T follicular helper cell (primary cell): Measurements from ENCODE around the gene RACK1.

Source experiments
- DNase-seq: peaks from one replicate; pipeline ENCODE4 v3.0.0-alpha.2; 2020; ENCODE audit warnings: low read depth

Gene RACK1

DNA sequence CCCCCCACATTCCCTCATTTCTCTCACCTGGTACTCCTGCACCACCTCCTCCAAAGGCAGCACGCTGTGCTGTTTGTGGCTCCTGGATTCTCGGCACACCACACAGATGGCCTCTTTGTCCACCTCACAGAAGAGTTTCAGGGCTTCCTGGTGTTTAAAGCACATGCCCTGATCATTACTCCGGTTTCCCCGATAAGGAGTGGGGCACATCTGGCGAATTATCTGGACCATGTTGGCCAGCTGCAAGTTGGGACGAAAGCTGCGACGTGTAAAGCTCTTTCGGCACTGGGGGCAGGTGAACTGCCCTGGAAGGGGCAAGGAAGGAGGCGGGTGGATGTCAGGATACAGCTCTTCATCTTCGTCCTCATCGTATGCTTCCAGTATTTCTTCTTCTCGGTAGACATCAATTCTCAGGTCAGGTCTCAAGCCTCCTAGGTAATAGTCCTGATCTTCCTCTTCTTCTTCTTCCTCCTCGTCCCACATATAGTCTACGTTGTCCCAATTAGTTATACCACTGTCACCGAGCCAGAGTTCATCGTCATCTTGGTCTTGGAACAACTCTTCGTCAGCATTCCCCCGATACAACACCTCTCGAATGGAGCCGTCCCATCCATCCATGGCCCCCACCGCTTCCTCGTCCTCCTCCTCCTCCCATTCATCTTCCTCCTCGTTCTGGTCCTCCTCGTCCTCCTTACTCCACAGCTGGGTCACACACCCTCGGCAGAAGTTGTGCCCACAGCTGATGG lies 16.4 kb upstream of the RACK1 start:
- DNase-seq: no peak

DNA sequence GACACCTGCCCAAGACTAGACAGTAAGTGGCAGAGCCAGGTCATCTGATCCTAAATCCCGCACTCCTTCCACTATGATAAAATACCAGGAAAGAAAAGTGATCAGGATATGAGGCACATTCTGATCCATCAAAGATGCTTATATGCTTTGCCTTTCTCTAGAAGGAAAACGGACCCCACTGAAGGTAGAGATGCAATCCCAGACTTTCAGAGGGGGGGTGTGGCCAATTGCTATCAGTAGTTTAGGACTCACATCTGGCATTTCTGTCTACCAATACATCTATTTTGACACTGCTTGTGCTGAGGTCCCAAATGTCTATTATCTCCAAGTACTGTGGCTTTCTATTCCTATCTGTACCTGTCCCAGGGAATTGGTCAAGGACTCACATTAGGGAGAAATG lies 15.6 kb upstream of the RACK1 start:
- DNase-seq: no peak

DNA sequence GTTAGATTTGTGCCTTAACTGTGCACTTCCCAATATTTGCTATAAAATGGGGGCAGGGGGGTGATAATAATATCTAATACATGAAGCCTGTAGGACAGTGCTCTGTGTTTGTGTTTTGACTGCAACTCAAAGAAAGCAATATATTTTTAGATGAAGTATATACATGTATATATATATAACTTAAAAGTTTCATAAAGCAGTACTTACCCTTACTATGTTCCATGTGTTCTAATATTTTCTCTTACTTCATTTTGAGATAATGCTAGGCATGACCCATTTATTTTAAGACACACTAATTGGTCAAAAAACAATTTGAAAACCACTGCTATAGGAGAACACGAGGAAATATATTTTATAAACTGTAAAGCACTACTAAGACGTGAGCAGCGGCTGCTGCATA lies 14.9 kb upstream of the RACK1 start:
- DNase-seq: no peak

DNA sequence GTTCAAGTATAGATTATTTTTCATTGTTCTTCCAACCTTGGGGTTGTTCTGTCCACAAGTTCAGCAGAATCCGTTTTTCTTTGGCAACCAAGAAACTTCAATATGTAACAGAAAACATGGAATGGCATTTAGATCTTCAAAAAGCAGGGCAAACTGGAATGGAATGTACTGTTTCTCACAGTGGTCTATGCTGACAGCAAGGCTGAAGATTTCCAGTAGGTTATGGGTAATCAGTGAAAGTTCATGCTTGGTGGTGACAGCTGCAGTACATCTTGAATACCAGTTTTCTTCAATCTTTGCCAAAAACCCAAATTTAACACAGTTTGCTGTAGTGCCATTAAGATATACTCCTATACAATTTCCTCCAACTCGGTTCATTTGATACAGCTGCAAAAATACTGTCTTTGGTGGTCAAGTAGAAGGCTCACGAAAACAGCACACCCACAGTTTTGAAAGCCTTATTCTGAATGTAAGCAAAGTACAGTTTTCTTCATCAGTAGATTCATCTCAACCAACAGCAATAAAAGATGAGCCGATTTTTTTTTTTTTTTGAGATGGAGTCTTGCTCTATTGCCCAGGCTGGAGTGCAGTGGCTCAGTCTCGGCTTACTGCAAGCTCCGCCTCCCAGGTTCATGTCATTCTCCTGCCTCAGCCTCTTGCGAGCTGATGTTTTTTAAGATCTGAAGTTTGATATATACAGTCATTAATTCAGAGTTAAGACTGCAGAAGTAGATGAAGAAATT lies 12.3 kb upstream of the RACK1 start:
- DNase-seq: no peak

DNA sequence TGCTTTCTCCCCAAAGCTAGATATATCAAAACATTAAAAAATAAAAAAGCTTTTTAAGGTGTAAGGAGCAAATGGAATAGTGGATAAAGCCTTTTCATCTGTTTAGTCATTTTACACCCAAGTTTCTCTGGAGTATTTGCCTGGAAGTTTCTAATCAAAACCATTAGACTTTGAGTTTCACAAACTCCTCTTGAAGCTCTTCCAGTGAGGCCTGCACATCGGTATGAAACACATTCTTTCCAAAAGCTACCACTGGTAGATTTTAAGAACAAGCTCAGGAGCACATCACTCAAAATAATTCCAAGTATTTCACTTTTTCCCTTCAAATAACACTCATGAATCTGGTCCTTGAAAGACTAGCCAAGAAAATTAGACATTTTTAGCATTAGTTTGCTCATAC lies 11.6 kb upstream of the RACK1 start:
- no peak for DNase-seq

DNA sequence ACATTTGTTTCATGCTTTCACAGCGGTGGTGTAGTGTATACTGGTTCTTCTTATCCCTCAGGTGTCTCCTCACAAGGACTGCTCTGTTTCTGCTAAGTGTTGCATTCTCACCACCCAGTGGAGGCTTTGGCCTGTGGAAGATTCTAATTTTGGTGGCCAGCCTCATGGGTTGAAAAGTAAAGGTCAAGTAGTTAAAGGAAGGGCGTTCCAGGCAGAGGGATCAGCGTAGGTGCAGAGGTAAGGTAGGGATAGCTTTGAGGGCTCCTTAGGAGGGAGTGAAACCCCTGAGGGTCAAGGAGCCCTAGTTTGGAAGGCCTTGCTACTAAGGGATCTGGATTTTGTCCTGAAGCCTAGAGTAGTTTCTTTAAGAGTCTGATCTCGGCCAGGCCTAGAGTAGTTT lies 4.6 kb upstream of the RACK1 start:
- no peak for DNase-seq

DNA sequence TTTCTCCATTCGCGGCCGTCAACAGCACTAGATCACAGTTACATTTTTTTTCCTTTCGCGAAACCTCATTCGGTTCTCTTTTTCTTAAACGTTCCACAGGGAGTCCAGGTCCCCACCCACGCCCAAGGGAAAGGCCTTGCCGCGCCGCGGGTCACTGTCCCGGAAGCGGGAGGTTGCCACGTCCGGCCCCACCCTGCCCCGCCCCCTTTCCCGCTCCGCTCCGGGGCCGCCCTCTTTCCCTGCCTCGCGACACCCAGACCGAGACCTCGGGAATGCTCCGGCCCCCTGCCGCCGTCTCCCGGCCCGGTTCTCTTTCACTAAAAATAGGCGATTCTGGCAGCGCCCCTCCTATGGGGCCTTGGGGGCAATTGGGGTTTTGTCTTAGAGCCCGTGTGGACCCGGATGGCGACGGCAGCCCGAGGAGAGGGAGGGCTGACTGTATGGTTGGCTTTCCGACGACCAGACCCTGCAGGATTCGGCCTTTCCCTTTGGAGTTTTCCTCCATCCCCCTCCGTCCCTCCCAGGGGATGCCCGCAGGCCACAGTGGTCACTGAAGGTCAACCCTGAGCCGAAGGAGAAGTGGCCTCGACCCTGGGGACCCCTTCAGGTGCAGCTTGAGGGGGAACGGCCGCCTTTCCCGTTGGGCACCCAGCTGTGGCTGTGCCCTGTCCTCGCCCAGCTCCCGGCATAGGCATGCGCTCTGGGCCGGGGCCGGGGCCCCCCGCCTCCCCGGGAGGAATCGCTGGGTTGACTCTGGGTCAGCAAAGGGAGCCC lies 2.8 kb upstream of the RACK1 start:
- DNase-seq: peak; percentile 56

DNA sequence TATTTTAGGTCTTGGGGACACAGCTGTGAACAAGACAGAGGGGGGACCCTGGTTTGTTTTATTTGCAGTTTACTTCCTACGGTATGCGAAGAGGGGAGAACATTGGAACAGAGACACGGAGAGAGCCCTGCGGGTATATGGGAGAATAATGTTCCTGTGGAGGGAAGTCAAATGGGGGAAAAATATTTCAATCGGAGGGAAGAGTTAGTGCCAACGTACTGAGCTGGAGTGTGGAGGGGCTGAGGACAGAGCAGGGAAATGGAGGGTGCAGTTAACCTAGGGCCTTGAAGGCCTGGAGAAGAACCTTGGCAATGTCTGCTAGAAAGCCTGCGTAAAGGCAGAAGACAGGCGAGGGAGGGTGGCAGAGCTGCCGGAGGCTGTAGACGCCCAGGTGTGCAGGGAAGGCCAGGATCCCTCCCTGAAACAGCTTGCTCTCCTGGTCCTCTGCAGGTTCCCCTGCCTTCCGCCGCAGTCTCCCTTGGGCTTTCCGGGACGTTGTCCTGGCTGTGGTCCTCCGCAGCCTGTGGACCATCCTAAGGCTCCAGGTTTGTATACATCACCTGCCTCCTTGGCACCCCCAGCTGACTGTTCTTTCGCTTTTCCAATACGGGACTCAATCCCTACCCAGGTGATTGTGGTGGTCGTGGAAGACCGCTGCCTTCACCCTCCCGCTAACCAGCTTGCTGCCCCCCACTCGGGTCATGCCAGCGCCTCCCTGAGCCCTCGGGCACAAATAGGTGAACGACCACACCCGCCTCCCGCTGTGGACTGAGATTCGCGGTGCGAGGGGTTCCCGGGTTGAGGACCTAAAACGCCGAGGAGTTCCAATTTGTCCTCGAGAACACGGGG lies 1.9 kb upstream of the RACK1 start:
- no peak for DNase-seq

DNA sequence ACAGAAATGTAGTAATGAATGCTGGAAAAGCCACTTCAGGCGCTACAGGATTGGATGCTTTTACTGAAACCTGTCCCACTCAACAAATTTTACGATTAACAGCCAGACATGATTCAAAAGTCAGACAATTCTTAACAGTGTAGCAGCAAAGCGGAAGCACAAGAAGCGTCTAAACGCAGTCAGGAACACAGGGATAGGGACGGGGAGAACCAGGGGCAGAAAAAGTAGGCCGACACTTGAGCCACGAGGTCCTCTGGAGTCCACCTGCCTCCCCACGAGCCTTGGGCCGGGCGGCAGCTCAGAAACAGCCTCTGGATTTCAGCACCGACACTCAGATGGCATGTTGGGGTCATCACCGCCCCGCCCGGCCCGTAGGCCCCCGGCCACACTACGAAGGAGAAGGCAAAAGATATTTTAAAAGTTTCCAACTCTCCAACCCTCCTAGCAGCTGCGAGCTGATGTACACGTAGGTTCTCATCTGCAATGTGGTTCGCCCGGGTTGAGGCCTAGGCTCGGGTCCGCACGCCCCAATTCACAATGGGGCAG lies 615 bp downstream of the RACK1 start:
- DNase-seq: no peak

DNA sequence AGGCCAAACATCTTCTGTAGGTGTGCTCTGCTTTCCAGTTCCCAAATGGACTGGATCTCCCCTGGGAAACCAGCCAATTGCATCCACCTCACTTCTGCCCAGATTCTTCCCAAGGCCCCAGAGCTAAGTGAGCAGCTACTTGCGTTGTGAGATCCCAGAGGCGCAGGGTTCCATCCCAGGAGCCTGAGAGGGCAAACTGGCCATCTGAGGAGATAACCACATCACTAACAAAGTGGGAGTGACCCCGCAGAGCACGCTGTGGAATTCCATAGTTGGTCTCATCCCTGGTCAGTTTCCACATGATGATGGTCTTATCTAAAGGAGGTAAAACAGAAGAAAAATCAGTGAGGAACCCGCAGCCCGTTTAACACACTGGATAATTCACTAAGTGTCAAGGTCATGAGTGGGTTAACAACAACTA lies 1.7 kb downstream of the RACK1 start:
- DNase-seq: no peak

DNA sequence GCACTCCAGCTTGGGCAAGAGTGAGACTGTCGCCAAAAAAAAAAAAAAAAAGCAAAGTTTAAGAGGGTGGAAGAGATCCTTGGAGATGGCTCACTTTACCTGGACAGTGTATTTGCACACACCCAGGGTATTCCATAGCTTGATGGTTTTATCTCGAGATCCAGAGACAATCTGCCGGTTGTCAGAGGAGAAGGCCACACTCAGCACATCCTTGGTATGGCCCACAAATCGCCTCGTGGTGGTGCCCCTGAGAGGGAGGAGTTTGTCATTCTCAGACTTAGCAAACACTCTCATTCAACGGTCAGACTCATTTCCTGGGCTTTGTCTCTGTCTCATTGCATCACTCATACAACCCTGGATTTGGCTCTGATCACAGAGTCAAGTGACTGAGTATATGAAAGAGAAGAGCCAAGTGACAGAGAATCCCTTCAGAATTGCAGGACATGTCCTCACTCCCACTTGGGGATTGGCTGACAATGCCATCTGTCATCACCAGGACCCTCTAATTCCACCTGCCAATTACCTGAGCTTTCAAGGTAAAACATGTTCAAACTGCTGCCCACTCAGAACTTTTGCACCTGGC lies 2.2 kb downstream of the RACK1 start:
- DNase-seq: no peak

DNA sequence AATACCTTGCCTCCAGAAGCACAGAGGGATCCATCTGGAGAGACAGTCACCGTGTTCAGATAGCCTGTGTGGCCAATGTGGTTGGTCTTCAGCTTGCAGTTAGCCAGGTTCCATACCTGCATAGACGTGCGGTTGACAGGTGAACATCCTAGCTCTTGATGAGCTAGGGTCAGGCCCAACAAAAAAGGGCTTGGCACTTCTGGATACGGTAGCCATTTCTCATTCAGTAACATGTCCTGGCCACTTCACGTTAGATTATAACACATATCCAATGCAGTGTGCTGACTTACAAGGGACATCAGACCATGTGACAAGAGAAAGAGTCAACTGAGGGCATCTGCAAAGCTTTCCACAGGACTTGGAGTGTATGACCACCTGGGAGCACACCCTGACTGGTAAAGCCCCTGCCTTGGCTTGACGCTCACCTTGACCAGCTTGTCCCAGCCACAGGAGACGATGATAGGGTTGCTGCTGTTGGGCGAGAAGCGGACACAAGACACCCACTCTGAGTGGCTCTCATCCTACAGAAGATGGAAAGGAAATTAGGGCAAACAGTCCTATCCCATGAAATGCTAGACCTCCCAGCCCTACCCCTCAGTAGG lies 4.5 kb downstream of the RACK1 start:
- DNase-seq: no peak

DNA sequence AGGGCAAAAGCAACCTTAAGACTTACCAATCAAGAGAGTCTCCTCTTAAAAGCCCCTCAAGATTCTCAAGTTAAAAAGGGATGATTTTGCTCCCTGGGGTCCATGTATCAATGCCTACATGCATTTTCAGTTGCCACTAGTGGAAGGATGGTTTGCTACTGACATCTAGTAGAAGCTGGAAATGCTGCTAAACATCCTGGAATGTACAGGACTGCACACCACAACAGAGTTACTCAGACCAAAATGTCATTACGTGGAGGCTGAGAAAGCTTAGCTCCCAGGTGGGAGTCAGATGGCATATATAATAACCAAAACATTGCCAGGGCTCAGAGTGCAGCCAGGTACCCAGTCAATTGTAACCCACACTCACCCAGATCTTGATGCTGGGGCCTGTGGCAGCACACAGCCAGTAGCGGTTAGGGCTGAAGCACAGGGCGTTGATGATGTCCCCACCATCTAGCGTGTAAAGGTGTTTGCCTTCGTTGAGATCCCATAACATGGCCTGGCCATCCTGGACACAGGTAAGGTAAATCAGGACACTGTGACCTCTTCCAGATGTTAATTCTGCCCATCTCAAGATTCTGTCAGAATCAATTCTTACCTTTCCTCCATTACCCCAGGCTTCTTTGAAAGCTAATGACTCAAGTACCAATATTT lies 5.8 kb downstream of the RACK1 start:
- no peak for DNase-seq

DNA sequence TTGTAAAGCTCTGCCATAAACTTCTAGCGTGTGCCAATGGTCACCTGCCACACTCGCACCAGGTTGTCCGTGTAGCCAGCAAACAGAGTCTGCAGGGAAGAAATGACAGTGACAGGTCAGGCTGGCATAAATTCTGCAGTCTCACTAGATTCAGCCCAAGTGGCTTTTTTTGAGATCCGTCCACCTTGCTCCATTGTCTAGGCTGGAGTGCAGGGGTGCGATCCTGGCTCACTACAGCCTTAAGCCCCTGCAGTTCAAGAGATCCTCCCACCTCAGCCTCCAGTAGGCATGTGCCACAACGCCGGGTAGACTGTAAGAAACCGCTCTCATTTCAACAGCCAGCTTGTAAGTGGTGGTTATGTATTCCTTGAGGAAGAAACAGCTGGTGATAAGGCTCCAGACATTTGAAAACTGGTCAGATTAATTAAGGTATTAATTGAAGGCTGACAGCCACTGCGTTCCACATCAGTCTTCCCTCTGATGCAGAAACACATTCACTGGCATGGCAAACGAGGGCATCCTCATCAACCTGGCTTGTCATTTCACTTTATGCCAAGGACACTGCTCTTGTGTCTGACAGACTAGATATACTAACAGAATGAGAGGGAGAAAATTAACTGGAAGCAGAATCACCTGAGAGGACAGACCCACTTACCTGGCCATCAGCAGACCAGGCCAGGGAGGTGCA lies 6.6 kb downstream of the RACK1 start:
- no peak for DNase-seq

DNA sequence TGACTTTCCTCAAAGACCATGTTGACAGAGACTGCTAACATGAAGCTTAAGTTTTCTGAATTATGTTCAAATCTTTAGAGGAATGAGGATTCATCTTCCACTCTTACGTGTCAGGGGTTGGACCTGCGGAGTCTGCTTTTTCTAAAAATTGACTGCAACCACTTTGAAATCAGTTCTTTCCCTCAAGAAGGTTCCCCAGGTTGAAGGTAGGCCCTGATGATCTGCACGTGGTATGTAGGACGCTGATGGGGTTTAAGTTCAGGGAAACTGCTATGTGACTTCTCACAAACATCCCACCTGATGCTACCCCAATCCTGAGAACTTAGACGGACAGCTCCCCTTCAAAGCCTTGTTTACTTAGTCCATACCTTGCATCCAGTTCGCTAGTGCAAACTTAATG lies 7.2 kb downstream of the RACK1 start:
- no peak for DNase-seq

DNA sequence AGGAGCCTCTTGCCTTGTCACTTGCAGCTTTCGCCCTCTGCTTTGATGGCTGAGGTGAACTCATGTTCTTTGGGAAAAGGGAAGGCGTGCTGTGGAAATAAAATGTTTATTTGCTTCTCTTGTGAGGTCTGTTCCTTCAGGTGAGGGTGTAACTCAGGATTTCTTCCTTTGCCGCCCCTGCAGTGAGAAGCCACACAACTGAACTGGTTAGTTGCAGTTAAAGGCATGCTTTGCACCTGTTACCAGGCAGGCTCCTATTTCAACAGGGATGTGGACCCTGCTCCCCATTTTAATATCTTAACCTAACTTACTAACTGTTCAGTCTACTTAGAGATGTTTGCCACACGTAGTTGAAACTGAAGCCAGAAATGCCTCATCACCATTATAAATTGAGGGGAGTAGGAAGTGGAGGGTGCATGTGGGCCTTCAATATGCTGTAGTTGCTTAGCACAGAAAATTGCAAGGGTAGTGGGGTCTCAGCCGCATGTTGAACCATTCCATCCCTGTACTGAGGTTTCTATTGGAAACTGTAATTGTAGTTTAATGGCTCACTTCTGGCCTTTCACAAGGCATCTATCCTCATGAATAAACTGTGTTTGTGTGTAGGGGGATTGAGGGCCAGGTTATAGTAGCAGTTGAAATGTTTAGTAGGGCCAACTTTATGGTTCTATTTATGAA lies 7.9 kb downstream of the RACK1 start:
- DNase-seq: no peak

DNA sequence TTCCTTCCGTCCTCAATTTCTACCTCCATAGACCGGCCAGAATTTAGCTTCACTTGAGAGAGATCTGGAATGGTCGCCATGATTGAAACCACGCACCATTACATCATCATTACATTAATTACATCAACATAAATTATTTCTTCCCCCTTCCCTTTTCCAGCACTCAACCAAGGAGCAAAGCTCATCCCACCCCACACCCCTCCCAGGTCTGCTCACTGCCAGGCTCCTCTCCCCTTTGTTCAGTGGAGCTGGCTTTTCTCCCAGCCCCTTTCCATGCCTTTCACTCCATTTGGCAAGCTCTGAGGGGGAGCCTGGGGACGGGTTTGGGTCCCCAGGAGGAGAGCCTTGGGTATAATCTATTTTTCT lies 8.4 kb downstream of the RACK1 start:
- DNase-seq: no peak

DNA sequence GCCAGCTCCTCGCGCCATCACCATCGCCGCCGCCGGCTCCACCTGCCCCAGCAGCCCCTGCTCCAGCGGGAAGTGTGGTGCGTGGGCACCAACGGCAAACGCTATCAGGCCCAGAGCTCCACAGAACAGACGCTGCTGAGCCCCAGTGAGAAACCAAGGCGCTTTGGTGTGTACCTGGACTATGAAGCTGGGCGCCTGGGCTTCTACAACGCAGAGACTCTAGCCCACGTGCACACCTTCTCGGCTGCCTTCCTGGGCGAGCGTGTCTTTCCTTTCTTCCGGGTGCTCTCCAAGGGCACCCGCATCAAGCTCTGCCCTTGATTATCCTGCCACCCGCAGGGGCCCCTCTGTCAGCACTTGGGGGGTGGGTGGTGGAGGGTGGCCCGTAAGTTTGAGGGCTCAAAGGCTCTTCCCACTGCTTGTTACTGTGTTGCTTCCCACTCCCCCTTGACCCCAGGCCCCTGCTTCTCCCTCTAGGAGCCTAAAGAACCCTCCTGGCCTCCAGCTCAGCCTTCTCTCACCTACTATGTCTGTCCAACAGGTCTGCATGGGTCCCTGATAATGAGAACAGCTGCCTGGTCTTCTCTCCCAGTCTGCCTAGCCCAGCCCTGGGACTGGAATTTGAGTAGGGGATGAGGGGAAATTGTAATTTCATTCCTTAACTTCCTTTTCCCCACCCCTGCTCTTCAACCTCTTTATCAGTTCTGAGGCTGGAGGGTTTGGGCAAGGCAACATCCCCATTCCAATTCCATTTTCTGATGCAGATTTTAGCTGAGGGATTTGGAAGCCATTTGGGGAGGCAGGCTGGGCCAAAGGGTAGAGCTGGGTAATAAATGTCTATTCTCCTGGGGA lies 9.0 kb downstream of the RACK1 start:
- no peak for DNase-seq
